Fibroblast of lung (primary cell): Measurements from ENCODE around the gene KCTD10.

ENCODE experiments used
- EZH2 ChIP-seq: IDR thresholded peaks from 2 replicates; pipeline ENCODE4 v1.5.1; 2012; ENCODE audit warnings: low read length, control low read depth, mild to moderate bottlenecking; ENCODE audit errors: missing control alignments
- TF ChIP-seq, protein P1 (sequence below), 2 donors: IDR thresholded peaks in 1 of 2; conservative IDR thresholded peaks in 1 of 2; 1 replicate in 1 of 2; 2 replicates in 1 of 2; pipeline ENCODE4 v1.5.1; 2011 to 2012; ENCODE audit warnings: low read length in 2 of 2, control low read depth in 1 of 2, inconsistent platforms in 1 of 2, low read depth in 1 of 2, mild to moderate bottlenecking in 1 of 2

DNA sequence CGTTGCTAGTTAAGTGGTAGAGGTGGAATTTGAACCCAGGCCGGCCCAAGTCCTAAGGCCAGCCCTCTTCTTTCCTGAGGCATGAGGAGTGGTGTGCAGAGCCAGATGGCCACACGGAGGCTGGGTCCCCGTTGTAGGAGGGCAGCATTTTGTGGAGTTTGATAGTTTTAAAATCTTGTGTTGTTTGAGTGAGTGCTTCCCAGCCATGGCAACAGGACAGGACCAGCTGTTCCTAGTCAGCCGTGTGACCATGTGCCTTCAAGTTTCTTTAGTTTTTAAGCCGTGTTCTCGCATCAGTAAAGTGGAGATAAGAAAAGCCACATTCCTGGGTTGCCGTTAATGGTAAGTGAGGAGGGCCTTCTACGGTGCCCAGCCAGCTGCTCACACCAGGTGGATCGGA, 44.7 kb upstream of the KCTD10 start:
- TF ChIP-seq, protein P1, sequence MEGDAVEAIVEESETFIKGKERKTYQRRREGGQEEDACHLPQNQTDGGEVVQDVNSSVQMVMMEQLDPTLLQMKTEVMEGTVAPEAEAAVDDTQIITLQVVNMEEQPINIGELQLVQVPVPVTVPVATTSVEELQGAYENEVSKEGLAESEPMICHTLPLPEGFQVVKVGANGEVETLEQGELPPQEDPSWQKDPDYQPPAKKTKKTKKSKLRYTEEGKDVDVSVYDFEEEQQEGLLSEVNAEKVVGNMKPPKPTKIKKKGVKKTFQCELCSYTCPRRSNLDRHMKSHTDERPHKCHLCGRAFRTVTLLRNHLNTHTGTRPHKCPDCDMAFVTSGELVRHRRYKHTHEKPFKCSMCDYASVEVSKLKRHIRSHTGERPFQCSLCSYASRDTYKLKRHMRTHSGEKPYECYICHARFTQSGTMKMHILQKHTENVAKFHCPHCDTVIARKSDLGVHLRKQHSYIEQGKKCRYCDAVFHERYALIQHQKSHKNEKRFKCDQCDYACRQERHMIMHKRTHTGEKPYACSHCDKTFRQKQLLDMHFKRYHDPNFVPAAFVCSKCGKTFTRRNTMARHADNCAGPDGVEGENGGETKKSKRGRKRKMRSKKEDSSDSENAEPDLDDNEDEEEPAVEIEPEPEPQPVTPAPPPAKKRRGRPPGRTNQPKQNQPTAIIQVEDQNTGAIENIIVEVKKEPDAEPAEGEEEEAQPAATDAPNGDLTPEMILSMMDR (conservative IDR thresholded peaks at IDR 0.05 in 1 of 2, IDR thresholded peaks at IDR 0.05 in 1 of 2; ENCODE audit: low read depth in 1 of 2, low read length in 2 of 2): no peak
- TF ChIP-seq EZH2: no peak
